ENCODE results near the gene RBM19. TPM values are rescaled to one million over a fixed set of nuclear protein-coding genes. Genes with fewer than 3 reads are reported as not detected.
"Not testable (repeated sequence)": the region's sequence is repeated elsewhere in the genome, so short reads cannot be mapped to it uniquely, and the experiment has no call there.

The RBM19 gene, protein sequence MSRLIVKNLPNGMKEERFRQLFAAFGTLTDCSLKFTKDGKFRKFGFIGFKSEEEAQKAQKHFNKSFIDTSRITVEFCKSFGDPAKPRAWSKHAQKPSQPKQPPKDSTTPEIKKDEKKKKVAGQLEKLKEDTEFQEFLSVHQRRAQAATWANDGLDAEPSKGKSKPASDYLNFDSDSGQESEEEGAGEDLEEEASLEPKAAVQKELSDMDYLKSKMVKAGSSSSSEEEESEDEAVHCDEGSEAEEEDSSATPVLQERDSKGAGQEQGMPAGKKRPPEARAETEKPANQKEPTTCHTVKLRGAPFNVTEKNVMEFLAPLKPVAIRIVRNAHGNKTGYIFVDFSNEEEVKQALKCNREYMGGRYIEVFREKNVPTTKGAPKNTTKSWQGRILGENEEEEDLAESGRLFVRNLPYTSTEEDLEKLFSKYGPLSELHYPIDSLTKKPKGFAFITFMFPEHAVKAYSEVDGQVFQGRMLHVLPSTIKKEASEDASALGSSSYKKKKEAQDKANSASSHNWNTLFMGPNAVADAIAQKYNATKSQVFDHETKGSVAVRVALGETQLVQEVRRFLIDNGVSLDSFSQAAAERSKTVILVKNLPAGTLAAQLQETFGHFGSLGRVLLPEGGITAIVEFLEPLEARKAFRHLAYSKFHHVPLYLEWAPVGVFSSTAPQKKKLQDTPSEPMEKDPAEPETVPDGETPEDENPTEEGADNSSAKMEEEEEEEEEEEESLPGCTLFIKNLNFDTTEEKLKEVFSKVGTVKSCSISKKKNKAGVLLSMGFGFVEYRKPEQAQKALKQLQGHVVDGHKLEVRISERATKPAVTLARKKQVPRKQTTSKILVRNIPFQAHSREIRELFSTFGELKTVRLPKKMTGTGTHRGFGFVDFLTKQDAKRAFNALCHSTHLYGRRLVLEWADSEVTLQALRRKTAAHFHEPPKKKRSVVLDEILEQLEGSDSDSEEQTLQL
- 10 to 100 TPM; 29.5 to 45.1 (median 29.6) TPM for polyA plus RNA-seq (ENCODE audit: insufficient read length in 3 of 3)
- long read RNA-seq, donor 1, partial matches to known transcripts, result 6 of 6 reads
- long read RNA-seq, donor 1, other reads (novel, unspliced or antisense), result 0 of 6 reads
- long read RNA-seq, donor 2, partial matches to known transcripts, result 0 of 1 reads
- long read RNA-seq, donor 2, other reads (novel, unspliced or antisense), result 0 of 1 reads
- long read RNA-seq, donor 3, result 0 reads
- long read RNA-seq, donor 4, full-length matches to known transcripts, result 1 of 1 reads
- long read RNA-seq, donor 4, partial matches to known transcripts, result 0 of 1 reads
- long read RNA-seq, donor 4, other reads (novel, unspliced or antisense), result 0 of 1 reads
- long read RNA-seq, donor 5, result 0 reads
- long read RNA-seq, donor 6, partial matches to known transcripts, result 7 of 7 reads
- long read RNA-seq, donor 6, other reads (novel, unspliced or antisense), result 0 of 7 reads
- long read RNA-seq, donor 7, full-length matches to known transcripts, result 1 of 7 reads
- long read RNA-seq, donor 7, partial matches to known transcripts, result 6 of 7 reads
- long read RNA-seq, donor 7, other reads (novel, unspliced or antisense), result 0 of 7 reads
- long read RNA-seq, donor 8, partial matches to known transcripts, result 22 of 22 reads
- long read RNA-seq, donor 8, other reads (novel, unspliced or antisense), result 0 of 22 reads
- long read RNA-seq, donor 9, full-length matches to known transcripts, result 1 of 1 reads
- long read RNA-seq, donor 9, partial matches to known transcripts, result 0 of 1 reads
- long read RNA-seq, donor 9, other reads (novel, unspliced or antisense), result 0 of 1 reads
- long read RNA-seq, donor 10, partial matches to known transcripts, result 0 of 2 reads
- long read RNA-seq, donor 10, other reads (novel, unspliced or antisense), result 0 of 2 reads
- long read RNA-seq, donor 11, full-length matches to known transcripts, result 2 of 2 reads
- long read RNA-seq, donor 11, partial matches to known transcripts, result 0 of 2 reads
- long read RNA-seq, donor 11, other reads (novel, unspliced or antisense), result 0 of 2 reads
- long read RNA-seq, donor 12, partial matches to known transcripts, result 12 of 12 reads
- long read RNA-seq, donor 12, other reads (novel, unspliced or antisense), result 0 of 12 reads
- long read RNA-seq, donor 13, result 0 reads
- long read RNA-seq, donor 14, full-length matches to known transcripts, result 3 of 3 reads
- long read RNA-seq, donor 14, partial matches to known transcripts, result 0 of 3 reads
- long read RNA-seq, donor 14, other reads (novel, unspliced or antisense), result 0 of 3 reads
- long read RNA-seq, donor 15, full-length matches to known transcripts, result 2 of 2 reads
- long read RNA-seq, donor 15, partial matches to known transcripts, result 0 of 2 reads
- long read RNA-seq, donor 15, other reads (novel, unspliced or antisense), result 0 of 2 reads
- long read RNA-seq, donor 16, full-length matches to known transcripts, result 2 of 23 reads
- long read RNA-seq, donor 16, partial matches to known transcripts, result 21 of 23 reads
- long read RNA-seq, donor 16, other reads (novel, unspliced or antisense), result 0 of 23 reads

DNA sequence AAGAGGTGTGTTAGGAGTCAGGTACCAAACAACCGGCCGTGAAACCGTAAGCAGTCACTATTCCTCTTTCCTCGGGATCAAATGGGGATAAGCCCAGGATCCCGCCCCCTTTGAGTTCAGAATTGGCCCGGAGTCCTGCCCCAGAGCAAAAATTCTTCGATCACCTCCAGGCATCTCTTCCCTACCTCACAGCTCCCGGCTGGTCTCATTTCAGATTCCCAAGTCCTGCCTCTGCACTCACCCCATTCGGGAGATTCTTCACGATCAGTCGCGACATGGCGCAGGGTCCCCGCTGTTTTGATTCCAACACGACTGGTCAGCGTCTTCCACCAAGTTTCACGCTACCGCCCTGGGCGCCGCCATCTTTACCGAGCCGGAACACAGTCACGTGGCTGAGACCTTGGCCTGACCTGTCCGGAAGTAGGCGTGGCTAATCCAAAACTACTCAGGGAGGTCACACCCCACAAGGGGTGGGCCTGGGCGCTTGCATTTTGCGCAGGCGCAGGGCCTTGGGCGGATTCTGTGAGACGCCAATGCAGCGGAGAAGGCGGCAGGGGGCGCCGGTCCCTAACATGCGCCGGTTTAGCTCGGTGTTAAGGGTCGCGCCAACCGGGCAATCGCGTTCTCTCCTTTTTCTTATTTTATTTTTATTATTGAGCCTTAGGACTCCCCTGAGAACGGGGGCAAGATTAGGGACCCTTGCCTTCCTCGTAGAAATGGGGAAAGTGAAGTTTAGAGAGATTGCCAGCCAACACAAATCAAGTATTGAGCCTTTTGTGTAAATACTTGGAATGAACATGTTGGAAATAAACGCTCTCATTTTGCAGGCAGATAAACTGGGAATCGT, at the start of gene RBM19:
Gene RBM19, minus strand, starts transcription at position 375 of the 847 bp plus-strand sequence. Its CDS starts 98 bp downstream, at position 277.
- DNase-seq (ENCODE audit: extremely low read depth in 1 of 11, low read depth in 9 of 11, low spot score in 4 of 11), result peak; percentile 95 to 99 (median 97)

DNA sequence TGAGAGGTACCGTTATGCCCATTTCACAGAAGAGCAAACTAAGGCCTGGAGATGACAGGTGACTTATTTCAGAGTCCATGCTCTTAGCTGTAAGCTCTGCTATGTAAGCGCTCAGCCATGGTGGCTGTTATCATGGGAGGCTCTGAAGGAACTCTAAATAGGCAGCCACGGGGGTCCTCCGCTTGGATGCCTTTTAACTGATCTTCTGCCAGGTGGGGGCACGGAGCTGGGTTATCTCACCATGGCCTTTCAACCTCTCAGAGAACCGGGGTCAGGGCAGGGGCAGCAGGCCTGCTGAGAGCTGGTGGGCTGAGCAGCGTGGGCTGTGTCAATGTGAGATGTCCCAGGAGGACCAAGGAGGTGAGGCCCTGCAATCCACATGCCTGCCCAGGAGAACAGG, 49.7 kb upstream of the RBM19 start:
- no peak for DNase-seq (ENCODE audit: extremely low read depth in 1 of 11, low read depth in 9 of 11, low spot score in 4 of 11)

DNA sequence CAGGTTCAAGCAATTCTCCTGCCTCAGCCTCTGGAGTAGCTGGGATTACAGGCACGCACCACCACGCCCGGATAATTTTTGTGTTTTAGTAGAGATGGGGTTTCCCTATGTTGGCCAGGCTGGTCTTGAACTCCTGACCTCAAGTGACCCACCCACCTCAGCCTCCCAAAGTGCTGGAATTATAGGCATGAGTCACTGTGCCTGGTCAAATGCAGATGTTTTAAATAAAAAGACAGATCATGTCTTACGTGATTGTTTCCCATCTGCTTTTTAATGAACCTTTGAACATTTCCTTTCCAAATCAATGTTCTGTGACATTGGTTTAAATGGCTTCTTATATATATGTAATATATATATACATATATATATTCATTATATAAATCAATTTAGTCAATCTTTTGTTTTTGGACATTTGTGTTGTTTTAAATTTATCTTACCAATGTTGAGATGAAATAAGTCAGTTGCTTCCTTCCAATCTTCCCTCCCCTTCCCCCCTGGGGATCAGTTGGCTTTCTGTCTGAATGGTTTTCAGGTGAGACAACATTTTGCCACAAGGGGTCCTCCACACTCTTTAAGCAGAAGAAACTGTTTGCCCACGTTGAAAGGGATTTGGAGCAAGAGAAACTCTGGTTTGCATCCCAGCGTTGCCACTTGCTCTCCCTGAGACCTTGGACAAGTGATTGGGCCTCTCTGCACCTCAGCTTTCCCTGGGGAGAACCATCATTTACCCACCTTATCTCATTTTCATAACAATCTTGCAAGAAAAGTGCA, 47.6 kb upstream of the RBM19 start:
- no peak for DNase-seq (ENCODE audit: extremely low read depth in 1 of 11, low read depth in 9 of 11, low spot score in 4 of 11)

- DNase-seq (ENCODE audit: extremely low read depth in 1 of 11, low read depth in 9 of 11, low spot score in 4 of 11), result no peak
These were observed 46.8 kb upstream of the RBM19 start for GRCh38 chr12:114012744-114013431.

- DNase-seq (ENCODE audit: extremely low read depth in 1 of 11, low read depth in 9 of 11, low spot score in 4 of 11), result no peak
These were observed 45.6 kb upstream of the RBM19 start for GRCh38 chr12:114011711-114012110.

- DNase-seq (ENCODE audit: extremely low read depth in 1 of 11, low read depth in 9 of 11, low spot score in 4 of 11), result no peak
These were observed 40.6 kb upstream of the RBM19 start for GRCh38 chr12:114006482-114007425.

GRCh38 chr12:114004402-114004801, 38.3 kb upstream of the RBM19 start:
- DNase-seq (ENCODE audit: extremely low read depth in 1 of 11, low read depth in 9 of 11, low spot score in 4 of 11), result no peak

DNA sequence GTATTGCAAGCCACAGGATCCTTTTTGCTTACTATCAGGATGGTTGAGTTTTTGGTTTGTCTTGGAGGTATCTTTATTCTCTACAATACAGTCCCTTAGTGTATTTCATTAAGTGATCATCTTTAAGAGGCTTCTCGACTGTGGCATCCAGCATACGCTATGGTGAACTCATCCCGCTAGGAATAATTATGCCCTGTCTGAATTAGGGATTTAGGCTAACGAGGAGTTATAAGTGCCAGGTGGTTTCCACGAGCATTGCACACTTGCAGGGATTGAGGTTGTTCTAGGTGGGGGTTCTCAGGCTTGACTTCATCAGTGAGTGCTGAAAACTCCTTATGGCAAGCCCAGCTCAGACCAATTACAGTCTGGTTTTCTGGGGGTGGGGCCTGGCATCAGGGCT, 37.2 kb upstream of the RBM19 start:
- no peak for DNase-seq (ENCODE audit: extremely low read depth in 1 of 11, low read depth in 9 of 11, low spot score in 4 of 11)

DNA sequence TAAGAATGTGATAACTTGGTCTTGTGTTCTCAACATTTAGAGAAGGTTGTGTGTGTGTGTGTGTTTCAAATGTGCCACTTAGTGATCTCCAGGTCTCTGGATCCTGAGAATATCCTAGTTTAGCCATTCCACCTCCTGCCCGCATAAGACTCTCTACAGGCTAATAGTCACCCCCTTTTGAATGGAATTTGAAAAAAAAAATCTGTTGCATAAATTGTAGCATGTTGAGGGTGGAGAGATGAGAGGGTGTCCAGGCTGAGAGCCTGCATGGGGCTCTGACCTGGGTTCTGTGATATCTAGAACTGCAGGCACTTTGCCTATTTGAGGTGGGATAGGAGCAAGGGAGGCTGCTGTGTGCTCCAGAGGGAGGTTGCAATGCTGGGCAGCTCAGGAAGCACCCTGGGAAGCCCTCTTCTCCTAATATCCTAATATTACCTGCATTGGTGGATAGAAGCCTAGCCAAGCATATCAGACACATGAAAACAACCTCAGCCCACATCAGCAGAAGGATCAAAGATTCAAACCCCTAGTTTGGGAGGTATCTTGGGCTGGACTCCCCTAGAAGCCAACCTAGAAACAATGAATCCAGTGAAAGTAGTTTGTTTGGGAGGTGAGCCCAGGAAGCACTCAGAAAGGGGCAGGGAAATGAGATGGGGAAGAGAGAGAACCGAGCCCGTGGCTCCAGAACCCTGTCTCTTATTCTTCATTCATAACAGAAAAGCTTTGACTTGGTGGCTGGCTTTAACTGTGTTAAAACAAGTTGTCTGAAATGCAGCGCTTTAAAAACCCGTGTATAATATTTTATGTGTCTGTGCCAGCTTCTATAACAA, 35.6 kb upstream of the RBM19 start:
- DNase-seq (ENCODE audit: extremely low read depth in 1 of 11, low read depth in 9 of 11, low spot score in 4 of 11), result no peak

GRCh38 chr12:114000861-114001260, 34.7 kb upstream of the RBM19 start:
- DNase-seq (ENCODE audit: extremely low read depth in 1 of 11, low read depth in 9 of 11, low spot score in 4 of 11), result no peak

- DNase-seq (ENCODE audit: extremely low read depth in 1 of 11, low read depth in 9 of 11, low spot score in 4 of 11), result not testable (repeated sequence)
These were observed 34.1 kb upstream of the RBM19 start for GRCh38 chr12:114000261-114000660.

DNA sequence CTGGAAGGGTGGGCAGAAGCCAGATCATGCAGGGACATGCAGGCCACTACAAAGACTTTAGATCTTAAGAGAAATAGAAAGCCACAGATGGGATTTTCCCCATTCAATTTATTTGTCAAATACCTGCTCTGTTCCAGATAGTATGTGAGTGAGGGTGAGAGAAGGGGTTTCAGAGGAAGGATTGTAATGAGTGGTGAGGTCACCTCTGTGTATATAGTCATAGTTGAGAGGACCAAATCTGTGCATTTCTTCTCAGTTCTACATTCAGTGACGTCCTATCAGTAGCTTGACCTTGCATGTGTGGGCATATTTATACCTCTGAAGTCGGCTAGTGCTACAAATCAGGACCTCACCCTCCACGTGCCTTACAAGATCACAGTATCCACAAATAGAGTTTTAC, 31.2 kb upstream of the RBM19 start:
- DNase-seq (ENCODE audit: extremely low read depth in 1 of 11, low read depth in 9 of 11, low spot score in 4 of 11), result no peak

DNA sequence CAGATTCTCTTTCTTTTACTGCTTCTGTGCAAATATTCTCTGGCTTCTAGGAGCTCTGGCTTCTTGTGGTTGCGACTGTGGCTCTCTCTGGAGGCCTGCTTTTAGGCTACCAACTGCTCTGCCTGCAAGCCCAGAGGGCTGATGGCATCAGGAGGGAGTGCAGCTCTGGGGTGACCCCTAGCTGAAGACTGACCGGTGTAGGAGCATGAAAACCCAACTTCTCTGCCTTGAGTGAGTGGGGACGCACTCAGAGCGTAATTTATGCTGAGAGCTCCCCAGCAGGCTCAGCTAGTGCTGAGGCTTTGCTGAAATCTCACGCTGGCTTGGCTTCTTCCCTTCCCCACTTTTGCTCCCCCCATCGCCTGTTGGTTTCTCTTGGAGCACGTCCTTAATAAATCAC, 29.9 kb upstream of the RBM19 start:
- DNase-seq (ENCODE audit: extremely low read depth in 1 of 11, low read depth in 9 of 11, low spot score in 4 of 11), result no peak
